Mesothelial cell of epicardium (in vitro differentiated cells): ENCODE results near the gene SLC9A9. TPM values are rescaled to one million over a fixed set of nuclear protein-coding genes. Genes with fewer than 3 reads are reported as not detected.

Source experiments
- DNase-seq, 2 experiments: peaks; one replicate each; pipeline ENCODE4 v3.0.0; 2021; ENCODE audit warnings: low spot score in 2 of 2; ENCODE audit not compliant: unreplicated experiment in 2 of 2
- H3K27ac Mint-ChIP-seq: 2 replicates; pipeline ENCODE4 v1.8.0; 2021; ENCODE audit warnings: mixed read lengths
- H3K27me3 Mint-ChIP-seq: 2 replicates; pipeline ENCODE4 v1.8.0; 2021; ENCODE audit warnings: low read depth, mixed read lengths
- H3K36me3 Mint-ChIP-seq: 2 replicates; pipeline ENCODE4 v1.8.0; 2021; ENCODE audit warnings: mixed read lengths
- H3K4me1 Mint-ChIP-seq: 2 replicates; pipeline ENCODE4 v1.8.0; 2021; ENCODE audit warnings: mixed read lengths
- H3K4me3 Mint-ChIP-seq: 2 replicates; pipeline ENCODE4 v1.8.0; 2021; ENCODE audit warnings: mild to moderate bottlenecking, moderate library complexity, mixed read lengths
- H3K9me3 Mint-ChIP-seq: 2 replicates; pipeline ENCODE4 v1.8.0; 2021; ENCODE audit warnings: mixed read lengths
- total RNA-seq: library from RNA; stranded (reverse); gene quantifications from 3 replicates; pipeline ENCODE4 v1.2.1, GENCODE V29; 2021
- TF ChIP-seq, protein P1 (sequence below): fragments of 200-600 bp; sonication (generic); IDR thresholded peaks from one replicate; pipeline ENCODE4 v1.5.0; 2021; ENCODE audit warnings: antibody characterized with exemption; ENCODE audit not compliant: unreplicated experiment

SLC9A9 gene
- total RNA-seq, 1 donor from 2014 or later: 2.7 TPM

- peaks cover 8% of the 10 kb centered on the region for H3K27me3 Mint-ChIP-seq
- TF ChIP-seq, protein P1, sequence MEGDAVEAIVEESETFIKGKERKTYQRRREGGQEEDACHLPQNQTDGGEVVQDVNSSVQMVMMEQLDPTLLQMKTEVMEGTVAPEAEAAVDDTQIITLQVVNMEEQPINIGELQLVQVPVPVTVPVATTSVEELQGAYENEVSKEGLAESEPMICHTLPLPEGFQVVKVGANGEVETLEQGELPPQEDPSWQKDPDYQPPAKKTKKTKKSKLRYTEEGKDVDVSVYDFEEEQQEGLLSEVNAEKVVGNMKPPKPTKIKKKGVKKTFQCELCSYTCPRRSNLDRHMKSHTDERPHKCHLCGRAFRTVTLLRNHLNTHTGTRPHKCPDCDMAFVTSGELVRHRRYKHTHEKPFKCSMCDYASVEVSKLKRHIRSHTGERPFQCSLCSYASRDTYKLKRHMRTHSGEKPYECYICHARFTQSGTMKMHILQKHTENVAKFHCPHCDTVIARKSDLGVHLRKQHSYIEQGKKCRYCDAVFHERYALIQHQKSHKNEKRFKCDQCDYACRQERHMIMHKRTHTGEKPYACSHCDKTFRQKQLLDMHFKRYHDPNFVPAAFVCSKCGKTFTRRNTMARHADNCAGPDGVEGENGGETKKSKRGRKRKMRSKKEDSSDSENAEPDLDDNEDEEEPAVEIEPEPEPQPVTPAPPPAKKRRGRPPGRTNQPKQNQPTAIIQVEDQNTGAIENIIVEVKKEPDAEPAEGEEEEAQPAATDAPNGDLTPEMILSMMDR: no peak
- no peaks in the 10 kb centered on the region for H3K36me3 Mint-ChIP-seq
- H3K4me1 Mint-ChIP-seq: peaks cover 7% of the 10 kb centered on the region
- no peak overlapping the region for H3K27ac Mint-ChIP-seq
- DNase-seq: no peak
- peaks cover 3% of the 10 kb centered on the region for H3K9me3 Mint-ChIP-seq
- no peak overlapping the region for H3K4me3 Mint-ChIP-seq
Measured at GRCh38 chr3:143356839-143357238, 491.4 kb downstream of the SLC9A9 start.

DNA sequence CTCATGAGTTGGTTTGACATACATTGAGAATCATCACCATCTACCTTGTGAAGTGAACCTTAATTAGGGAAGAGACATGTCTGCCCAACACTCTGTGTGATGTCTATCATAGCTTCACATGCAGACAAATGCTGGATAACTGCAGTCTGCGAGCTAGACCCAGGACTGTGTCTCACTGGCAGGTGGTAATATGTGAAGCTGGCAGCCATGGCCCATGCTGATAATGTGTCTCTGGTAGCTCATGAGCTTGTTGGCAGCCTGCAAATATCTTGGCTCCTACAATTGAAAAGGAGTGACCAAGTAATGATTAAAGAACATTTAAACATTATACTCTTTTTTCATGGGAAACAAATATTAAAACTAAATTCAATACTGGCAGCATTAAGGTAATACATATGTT lies 493.9 kb downstream of the SLC9A9 start:
- Mint-ChIP-seq H3K27me3 (peaks cover 8% of the 10 kb centered on the region), H3K4me3 (no peak overlapping the region), H3K9me3 (no peaks in the 10 kb centered on the region), H3K27ac (no peak overlapping the region), H3K4me1 (peaks cover 4% of the 10 kb centered on the region), H3K36me3 (no peaks in the 10 kb centered on the region)
- TF ChIP-seq, protein P1: no peak
- DNase-seq: no peak

DNA sequence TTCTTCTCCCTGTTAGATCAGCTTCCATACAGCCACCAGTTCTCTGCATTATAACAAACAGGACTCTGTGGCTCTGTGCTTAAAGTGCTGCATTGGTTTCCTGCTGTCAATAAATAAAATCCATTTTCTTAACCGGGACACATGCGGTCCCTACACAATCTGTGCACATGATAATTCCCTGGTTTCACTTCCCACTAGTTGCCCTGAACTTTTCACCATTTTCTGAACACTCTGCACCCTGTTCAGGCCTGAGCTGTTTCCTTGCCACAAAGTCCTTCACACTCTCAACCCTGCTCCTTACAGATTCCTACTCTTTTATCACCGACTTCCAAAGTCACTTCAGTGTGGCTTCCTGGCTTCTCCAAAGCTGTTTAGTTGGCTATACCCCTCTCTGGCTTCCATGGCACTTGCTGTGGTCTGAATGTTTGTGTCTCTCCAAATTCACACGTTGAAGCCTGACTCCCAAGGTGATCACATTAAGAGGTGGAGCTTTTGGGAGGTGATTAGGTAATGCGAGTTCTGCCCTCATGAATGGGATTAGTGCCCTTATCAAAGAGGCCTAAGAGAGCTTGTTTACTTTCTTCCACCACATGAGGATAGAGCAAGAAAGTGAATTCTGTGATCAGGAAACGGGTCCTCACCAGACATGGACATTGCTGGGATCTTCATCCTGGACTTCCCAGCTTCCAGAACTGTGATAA lies 495.3 kb downstream of the SLC9A9 start:
- no peak for DNase-seq
- Mint-ChIP-seq H3K27me3 (peaks cover 8% of the 10 kb centered on the region), H3K4me1 (peaks cover 2% of the 10 kb centered on the region), H3K36me3 (no peaks in the 10 kb centered on the region), H3K27ac (no peak overlapping the region), H3K4me3 (no peak overlapping the region), H3K9me3 (no peaks in the 10 kb centered on the region)
- TF ChIP-seq, protein P1: no peak

DNA sequence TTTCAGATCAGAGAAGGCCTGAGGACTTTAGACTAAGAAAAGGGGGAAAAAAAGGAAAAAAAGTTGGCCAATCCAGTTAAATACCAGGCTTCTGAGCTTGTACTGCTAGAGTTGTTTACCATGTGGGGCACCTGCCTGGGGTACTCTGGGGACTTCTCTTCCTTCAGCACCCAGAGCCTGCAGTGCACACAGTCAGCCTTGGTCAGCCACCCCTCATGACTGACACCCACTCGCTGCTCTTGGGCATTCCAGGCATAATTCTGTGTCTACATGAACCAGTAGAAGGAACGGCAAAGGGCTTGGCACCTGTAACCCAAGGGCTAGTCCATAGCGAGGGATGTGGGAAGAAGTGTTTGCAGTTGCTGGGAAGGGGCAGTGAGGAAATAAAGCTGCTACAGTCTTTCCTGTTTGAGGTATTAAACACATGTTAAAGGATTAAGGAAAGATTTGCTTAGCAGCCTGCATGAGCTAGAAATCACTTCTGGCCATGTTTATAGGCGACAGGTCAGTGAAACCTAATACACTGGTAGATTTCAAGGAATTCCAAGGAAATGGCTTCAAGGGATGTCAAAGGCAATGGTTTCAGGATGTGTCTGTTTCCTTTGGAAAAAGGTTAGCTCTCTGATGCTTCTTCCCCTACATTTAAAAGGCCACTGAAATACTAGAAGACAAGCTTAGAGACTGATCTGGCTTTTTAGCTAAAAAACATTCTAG lies 496.2 kb downstream of the SLC9A9 start:
- Mint-ChIP-seq H3K27me3 (peaks cover 3% of the 10 kb centered on the region), H3K9me3 (no peaks in the 10 kb centered on the region), H3K36me3 (no peaks in the 10 kb centered on the region), H3K4me1 (peaks cover 2% of the 10 kb centered on the region), H3K4me3 (no peak overlapping the region), H3K27ac (no peak overlapping the region)
- no peak for DNase-seq
- TF ChIP-seq, protein P1: no peak

- Mint-ChIP-seq H3K9me3 (no peaks in the 10 kb centered on the region), H3K27me3 (peaks cover 2% of the 10 kb centered on the region), H3K27ac (no peak overlapping the region), H3K36me3 (no peaks in the 10 kb centered on the region), H3K4me3 (no peak overlapping the region), H3K4me1 (peaks cover 2% of the 10 kb centered on the region)
- DNase-seq: no peak
- TF ChIP-seq, protein P1: no peak
Measured at GRCh38 chr3:143351354-143351753, 496.9 kb downstream of the SLC9A9 start.
